Chondrocyte (in vitro differentiated cells): ENCODE data around the gene ALDH1B1. TPM values are rescaled to one million over a fixed set of nuclear protein-coding genes. Genes with fewer than 3 reads are reported as not detected.
"Not testable (repeated sequence)": the region's sequence is repeated elsewhere in the genome, so short reads cannot be mapped to it uniquely, and the experiment has no call there.

Experiments
- DNase-seq: peaks from one replicate; pipeline ENCODE4 v3.0.0; 2021; ENCODE audit warnings: mixed read lengths, low spot score
- H3K27ac Mint-ChIP-seq: one replicate; pipeline ENCODE4 v1.8.0; 2021; ENCODE audit warnings: mild to moderate bottlenecking, moderate library complexity, mixed read lengths; ENCODE audit not compliant: unreplicated experiment
- H3K27me3 Mint-ChIP-seq: 2 replicates; pipeline ENCODE4 v1.8.0; 2021; ENCODE audit warnings: low read depth, mixed read lengths
- H3K36me3 Mint-ChIP-seq: 2 replicates; pipeline ENCODE4 v1.8.0; 2021; ENCODE audit warnings: low read depth, mixed read lengths
- H3K4me1 Mint-ChIP-seq: 2 replicates; pipeline ENCODE4 v1.8.0; 2021; ENCODE audit warnings: low read depth, mild to moderate bottlenecking, mixed read lengths
- H3K4me3 Mint-ChIP-seq: one replicate; pipeline ENCODE4 v1.8.0; 2021; ENCODE audit warnings: mild to moderate bottlenecking, moderate library complexity, mixed read lengths; ENCODE audit not compliant: unreplicated experiment
- H3K9me3 Mint-ChIP-seq: 2 replicates; pipeline ENCODE4 v1.8.0; 2021; ENCODE audit warnings: low read depth, mixed read lengths
- CTCF ChIP-seq: fragments of 200-600 bp; sonication (generic); IDR thresholded peaks from 2 replicates; pipeline ENCODE4 v1.5.0; 2021; ENCODE audit warnings: antibody characterized with exemption, mild to moderate bottlenecking, moderate library complexity
- total RNA-seq: library from RNA; stranded (reverse); gene quantifications from 3 replicates; pipeline ENCODE4 v1.2.1, GENCODE V29; 2021

The ALDH1B1 gene
- total RNA-seq, 1 donor from 2014 or later: 74.2 TPM

- H3K27me3 Mint-ChIP-seq: no peaks in the 10 kb centered on the region
- peaks cover 67% of the 10 kb centered on the region for H3K4me1 Mint-ChIP-seq
- TF ChIP-seq CTCF: peak; percentile 21
- no peak for DNase-seq
- H3K9me3 Mint-ChIP-seq: no peaks in the 10 kb centered on the region
- peak overlapping the region; percentile 74 for H3K27ac Mint-ChIP-seq
- H3K36me3 Mint-ChIP-seq: peaks cover 23% of the 10 kb centered on the region
- H3K4me3 Mint-ChIP-seq: peak overlapping the region; percentile 93
Observed at GRCh38 chr9:38393128-38393796, 760 bp downstream of the ALDH1B1 start.

DNA sequence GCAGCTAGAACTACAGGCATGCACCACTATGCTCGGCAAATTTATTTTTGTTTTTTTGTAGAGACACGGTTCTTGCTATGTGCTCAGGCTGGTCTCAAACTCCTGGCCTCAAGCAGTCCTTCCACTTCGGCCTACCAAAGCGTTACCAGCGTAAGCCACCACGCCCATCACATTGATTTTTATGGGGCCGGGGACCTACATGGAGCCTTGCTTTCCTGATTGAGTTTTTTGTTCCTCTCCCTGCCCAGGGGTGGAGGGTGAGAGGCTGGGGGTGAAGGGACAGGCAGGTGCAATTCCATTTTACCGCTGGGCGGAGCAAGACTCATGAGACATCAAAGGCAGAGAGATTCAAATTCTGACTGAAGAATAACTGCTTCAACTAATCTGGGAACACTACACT lies 1.9 kb downstream of the ALDH1B1 start:
- Mint-ChIP-seq H3K4me3 (peak overlapping the region; percentile 93), H3K4me1 (peaks cover 56% of the 10 kb centered on the region), H3K9me3 (no peaks in the 10 kb centered on the region), H3K36me3 (peaks cover 24% of the 10 kb centered on the region), H3K27ac (no peak overlapping the region), H3K27me3 (no peaks in the 10 kb centered on the region)
- DNase-seq: no peak
- TF ChIP-seq CTCF: no peak

DNA sequence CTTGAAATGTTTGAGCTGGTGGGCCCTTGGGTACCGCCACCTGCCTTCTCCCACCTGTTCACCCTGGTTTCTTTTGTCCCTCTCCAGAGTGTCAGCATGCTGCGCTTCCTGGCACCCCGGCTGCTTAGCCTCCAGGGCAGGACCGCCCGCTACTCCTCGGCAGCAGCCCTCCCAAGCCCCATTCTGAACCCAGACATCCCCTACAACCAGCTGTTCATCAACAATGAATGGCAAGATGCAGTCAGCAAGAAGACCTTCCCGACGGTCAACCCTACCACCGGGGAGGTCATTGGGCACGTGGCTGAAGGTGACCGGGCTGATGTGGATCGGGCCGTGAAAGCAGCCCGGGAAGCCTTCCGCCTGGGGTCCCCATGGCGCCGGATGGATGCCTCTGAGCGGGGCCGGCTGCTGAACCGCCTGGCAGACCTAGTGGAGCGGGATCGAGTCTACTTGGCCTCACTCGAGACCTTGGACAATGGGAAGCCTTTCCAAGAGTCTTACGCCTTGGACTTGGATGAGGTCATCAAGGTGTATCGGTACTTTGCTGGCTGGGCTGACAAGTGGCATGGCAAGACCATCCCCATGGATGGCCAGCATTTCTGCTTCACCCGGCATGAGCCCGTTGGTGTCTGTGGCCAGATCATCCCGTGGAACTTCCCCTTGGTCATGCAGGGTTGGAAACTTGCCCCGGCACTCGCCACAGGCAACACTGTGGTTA lies 3.3 kb downstream of the ALDH1B1 start:
- Mint-ChIP-seq H3K27me3 (no peaks in the 10 kb centered on the region), H3K4me3 (no peak overlapping the region), H3K27ac (no peak overlapping the region), H3K9me3 (no peaks in the 10 kb centered on the region), H3K4me1 (peaks cover 43% of the 10 kb centered on the region), H3K36me3 (peaks cover 24% of the 10 kb centered on the region)
- no peak for TF ChIP-seq CTCF
- DNase-seq: no peak

DNA sequence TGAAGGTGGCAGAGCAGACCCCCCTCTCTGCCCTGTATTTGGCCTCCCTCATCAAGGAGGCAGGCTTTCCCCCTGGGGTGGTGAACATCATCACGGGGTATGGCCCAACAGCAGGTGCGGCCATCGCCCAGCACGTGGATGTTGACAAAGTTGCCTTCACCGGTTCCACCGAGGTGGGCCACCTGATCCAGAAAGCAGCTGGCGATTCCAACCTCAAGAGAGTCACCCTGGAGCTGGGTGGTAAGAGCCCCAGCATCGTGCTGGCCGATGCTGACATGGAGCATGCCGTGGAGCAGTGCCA lies 3.8 kb downstream of the ALDH1B1 start:
- no peak for DNase-seq
- Mint-ChIP-seq H3K36me3 (peaks cover 24% of the 10 kb centered on the region), H3K9me3 (no peaks in the 10 kb centered on the region), H3K27ac (no peak overlapping the region), H3K27me3 (no peaks in the 10 kb centered on the region), H3K4me3 (no peak overlapping the region), H3K4me1 (peaks cover 40% of the 10 kb centered on the region)
- no peak for TF ChIP-seq CTCF

DNA sequence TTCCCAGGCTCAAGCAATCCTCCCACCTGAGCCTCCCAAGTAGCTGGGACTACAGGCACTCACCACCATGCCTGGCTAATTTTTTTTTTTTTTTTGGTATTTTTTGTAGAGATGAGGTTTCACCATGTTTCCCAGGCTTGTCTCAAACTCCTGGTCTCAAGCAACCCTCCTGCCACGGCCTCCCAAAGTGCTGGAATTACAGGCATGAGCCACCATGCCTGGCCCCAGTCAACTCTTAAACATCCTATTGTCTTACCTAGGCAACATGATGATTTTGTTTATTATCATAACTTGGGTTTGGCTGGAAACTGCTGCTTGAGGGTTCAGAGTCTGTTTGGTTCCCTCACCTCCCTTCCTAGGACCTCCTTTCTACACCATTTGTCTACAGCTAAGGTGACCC lies 6.7 kb downstream of the ALDH1B1 start:
- not testable (repeated sequence) for DNase-seq, H3K9me3 Mint-ChIP-seq, H3K4me3 Mint-ChIP-seq, H3K27me3 Mint-ChIP-seq, H3K27ac Mint-ChIP-seq
- H3K4me1 Mint-ChIP-seq: peaks cover 22% of the 10 kb centered on the region
- peaks cover 24% of the 10 kb centered on the region for H3K36me3 Mint-ChIP-seq

DNA sequence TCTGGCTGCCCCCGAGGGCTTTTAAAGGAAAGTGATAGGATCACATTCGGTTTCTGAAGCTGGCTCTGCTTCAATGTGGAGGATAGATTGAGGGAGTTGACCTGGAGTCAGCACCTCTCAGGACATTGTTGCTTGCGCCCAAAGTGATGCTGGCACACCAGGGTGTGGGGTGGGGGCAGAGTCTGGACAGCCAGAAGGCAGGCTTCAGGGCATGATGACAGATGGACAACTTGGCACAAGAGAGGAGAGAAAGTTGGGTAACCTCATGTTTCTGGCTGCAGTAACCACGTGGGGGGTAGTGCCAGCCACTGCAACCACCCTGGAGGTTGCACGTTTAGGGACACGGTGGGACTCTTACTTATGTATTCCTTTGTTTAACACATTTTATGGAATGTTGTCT lies 9.5 kb downstream of the ALDH1B1 start:
- no peak overlapping the region for H3K4me3 Mint-ChIP-seq
- no peak overlapping the region for H3K27ac Mint-ChIP-seq
- no peaks in the 10 kb centered on the region for H3K9me3 Mint-ChIP-seq
- H3K4me1 Mint-ChIP-seq: peaks cover 10% of the 10 kb centered on the region
- H3K27me3 Mint-ChIP-seq: peaks cover 4% of the 10 kb centered on the region
- peaks cover 8% of the 10 kb centered on the region for H3K36me3 Mint-ChIP-seq
- DNase-seq: no peak
- no peak for TF ChIP-seq CTCF
